ENCODE results near the gene CIB4.

CIB4 gene

DNA sequence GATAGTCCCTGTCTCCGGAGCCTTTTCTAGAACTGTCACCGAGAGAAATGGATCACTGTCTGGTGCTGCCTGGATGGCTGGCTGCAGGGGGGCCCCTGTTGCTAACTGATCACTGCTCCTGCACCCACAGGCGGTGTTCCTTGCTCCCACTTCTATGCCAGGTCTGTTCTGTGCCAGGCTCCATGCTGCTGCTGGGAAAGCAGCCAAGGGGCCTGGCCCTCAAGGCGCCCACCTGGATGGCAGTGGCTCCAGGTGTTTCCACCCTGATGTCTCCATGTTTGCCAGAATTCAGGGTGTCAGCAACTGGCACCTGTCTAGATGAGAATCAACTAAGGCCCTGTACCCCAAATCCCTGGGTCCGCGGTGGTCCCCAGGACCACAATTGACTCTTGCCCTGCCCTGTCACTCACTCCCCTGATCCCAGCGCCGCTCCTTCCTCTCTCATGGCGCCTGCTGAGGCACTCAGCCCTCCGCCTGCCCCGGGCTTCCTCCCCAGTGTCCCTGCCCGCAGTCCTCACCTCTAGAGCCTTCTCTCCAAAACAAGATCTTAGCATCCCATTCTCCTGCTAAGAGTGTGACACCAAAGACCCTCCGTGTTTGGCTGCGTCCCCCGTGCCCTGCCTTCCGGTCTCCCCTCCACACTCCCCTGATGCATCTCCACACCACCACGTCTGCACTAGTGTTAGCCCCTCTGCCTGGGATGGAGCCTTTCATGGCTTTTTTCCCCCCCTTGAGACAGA is 90.7 kb downstream of the CIB4 start:
- ATAC-seq (no peak), DNase-seq (no peak)

DNA sequence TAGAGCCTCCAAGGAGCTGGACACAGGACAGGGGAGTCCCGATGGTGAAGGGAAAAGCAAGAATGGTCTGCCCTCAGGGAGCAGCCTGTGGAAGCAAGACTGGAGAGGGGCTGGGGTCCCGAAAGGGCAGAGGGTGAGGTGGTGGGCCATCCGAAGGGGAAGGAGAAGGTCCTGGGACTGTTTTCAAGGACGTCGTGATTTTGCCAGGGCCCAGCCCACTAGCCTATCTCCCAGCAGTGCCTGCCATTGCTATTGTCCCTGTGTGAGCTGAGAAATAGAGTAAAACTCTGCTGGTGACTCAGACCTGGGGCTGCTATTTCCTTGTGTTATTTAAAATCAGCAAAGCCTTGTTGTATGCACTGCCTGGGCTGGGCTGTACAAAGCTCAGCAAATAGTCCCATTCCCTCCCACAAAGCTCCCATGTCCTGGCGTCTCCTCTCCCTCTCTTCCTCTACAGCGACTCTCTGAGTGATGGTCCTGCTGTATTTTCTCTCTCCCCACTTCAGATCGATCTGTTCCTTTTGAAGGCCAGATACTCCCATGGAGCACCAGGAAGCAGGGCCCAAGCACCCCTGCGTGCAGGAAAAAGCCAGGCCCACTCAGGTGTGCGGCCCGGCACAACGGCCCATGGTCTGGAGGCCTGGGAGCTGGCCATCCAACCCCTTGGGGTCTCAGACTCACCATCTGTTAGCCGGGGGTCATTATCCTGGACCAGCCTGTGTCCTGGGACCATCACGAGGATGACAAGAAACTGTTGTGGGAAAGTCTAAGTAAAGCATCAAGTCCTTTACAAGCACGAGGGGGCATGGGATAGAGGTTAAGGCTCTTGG is 98.3 kb downstream of the CIB4 start:
- no peak for ATAC-seq
- no peak for DNase-seq

DNA sequence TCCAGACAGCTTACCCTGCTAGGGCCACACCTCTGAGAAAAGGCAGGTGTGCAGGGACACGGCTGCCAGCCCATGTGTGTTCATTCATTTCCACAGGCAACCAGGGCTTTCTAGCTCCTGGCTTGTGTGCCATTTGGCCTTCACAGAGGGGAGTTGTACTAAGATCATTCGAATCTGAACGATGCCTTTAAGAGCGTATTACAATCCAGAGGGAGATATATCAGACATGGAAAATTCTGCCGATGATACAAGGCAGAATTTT is 99.0 kb downstream of the CIB4 start:
- ATAC-seq (no peak), DNase-seq (no peak)

DNA sequence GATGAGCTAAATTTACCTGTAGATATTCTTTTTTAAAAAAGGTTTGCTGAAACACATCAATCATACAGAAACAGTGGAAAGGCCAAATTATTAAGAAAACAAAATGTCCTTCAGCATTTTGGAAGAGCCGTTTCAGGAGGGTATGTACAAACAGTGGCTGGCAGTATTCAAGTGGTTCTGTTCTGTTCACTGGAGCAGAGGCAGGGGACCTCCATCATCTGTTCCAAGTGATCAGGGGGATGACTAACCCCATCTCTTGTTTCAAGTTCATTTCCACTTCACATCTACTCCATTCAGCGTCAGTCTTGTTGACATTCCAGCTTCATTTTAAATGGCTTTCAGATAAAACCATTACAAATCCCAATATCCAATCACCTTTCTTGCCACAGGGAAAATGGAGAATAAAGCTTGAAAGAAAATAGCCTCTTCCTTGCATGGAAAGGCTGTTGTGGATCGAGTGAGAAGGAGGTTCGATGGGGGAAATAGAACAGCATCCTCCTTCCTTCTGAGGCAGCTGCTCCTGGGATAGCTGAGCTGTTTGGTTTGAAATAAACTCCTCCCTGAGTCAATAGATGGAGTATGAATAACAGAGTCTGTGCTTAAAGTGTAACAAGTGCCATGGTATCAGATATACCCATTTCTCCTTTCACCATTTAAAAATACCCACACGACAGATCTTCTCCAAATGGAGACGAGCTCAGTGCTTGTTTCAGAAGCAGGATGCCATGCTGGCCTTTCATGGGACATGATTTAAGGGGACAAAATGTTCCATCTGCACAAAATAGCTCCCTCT is 99.6 kb downstream of the CIB4 start:
- no peak for ATAC-seq
- DNase-seq, result no peak

DNA sequence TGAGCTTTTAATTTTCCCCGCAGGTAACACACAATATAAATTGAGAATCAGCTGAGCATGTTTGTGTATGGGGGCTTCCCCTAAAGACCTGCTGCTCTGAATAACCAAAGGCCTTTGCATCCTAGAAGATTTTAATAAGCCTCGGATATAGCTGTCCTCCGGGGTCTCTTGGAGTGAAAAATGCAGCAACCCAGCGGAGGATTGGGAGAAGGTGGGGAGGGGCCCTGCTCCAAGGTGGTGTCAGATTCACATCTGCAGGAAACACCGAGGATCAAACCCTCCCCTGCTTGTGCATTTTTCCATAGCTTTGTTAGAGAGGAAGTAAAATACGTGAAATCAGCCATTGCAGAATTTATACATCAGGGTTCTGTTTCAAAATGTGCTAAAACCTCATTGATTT is 100.2 kb downstream of the CIB4 start:
- no peak for DNase-seq
- ATAC-seq, result no peak

DNA sequence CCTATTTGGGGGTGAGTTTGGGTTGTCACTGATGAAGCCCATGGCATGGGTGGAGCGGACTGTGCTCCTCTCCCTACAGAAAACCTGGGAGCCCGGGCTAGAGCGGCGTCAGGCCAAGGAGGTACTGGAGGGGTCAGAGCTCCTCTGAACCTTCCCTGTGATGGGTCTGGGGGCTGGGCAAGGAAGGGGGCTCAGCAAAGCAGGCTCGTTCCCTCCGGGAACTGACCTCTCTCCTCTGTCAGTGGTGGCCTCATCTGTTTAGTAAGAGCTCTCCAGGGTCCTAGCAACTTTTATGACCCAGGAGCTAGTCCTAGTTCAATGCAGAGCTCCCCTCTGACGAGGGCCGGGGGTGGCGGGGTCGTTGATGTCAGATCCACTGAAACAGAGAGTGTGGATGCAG is 100.9 kb downstream of the CIB4 start:
- DNase-seq (no peak), ATAC-seq (no peak)

DNA sequence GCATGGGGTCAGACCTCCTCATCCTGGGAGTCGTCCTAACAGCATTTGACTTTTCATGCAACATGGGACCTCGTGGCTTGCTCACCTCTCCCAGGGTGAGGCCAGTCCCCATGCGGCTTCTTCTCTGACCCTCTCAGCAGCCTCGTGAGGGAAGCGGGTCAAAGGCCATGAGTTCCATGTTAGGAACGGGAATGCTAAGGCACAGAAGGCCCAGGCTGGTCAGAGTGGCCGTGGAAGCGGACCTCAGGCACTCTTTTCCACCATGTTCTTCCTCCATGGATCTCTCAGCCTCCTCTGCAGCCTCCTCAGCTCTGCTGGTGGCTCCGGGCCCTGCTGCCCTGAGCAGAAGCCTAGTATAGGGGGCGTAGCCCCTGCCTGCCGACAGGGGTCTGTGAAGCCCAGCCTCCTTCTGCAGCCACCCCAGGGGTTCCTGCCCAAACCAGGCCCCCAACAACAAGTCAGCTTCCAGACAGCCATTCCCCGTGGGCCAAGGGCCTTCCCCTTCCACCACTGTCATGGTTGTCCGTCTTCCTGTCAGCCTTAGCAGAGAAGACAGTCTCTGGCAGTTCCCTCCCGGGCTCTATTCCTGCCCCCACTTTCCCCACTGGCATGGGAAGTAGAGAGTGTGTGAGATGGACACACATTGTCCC is 103.2 kb downstream of the CIB4 start:
- no peak for DNase-seq

DNA sequence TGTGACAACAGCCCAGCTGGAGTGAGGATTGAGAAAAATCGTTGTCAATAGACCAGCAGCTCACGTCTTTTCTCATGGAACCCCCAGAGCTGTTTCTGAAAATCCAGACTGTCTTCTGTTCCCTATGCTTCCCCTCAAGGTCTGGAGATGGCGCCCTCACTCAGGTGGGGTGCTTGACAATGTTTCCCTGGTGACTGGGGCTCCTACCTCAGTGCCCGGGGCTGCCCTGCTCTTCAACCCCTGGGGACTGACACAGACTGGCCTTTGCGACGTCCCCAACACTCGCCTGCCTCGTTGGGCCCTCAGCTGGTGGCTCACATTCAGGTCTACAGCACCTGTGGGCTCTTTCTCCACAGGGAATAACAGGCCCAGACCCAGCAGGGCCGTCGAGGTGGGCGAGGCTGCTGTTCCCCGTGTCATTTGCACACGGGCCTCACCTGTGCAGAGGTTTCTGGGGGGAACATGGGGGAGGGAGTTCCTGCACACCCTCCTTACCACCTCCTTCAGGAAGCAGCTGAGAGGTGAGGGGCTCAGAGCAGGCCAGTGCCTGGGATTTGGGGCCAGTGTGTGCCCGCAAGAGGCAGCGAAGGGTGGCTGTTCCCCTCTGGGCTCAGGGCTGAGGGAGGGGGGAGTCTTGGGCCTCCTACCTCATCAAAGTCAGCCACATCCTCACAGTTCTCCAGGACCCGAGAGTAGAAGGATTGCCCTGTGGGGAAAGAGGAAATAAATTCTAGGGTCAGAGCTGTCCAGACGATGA is 103.9 kb downstream of the CIB4 start:
- ATAC-seq (no peak), DNase-seq (no peak)

More for the DNA sequence above, 103.2 kb downstream of the CIB4 start:
- no peak for ATAC-seq

DNA sequence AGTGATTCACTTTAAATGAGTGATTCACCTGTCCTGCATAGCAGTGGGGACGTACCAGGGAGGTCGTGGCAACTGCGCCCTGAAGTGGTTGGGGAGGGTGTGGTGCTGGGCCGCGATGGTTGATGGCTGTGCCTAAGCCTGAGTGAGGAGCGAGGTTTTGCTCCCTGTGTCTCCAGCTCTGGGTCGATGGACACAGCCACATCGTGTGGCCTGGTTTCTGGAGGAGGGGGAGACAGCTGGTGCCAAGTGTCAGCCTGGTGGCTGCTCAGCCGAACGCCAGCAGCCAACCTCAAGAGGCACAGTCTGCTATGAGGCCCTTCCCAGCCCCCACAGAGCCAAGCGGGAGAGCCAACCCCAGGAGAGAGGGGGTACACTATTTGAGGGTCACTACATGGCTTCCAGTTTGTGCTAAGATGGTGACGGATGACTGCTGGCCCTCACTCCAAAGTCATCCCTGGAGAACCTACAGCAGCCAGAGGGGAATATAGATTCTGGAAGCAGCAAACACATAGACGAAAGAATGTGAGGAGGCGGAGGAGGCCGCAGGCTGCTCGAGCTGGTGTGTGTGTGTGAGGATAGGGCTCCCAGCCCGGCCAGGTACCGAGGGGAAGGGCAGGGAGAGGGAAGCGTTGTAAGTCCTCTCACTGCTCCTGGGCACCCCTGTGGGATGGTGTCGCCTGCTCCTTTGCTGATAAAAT is 104.6 kb downstream of the CIB4 start:
- DNase-seq (no peak), ATAC-seq (no peak)

DNA sequence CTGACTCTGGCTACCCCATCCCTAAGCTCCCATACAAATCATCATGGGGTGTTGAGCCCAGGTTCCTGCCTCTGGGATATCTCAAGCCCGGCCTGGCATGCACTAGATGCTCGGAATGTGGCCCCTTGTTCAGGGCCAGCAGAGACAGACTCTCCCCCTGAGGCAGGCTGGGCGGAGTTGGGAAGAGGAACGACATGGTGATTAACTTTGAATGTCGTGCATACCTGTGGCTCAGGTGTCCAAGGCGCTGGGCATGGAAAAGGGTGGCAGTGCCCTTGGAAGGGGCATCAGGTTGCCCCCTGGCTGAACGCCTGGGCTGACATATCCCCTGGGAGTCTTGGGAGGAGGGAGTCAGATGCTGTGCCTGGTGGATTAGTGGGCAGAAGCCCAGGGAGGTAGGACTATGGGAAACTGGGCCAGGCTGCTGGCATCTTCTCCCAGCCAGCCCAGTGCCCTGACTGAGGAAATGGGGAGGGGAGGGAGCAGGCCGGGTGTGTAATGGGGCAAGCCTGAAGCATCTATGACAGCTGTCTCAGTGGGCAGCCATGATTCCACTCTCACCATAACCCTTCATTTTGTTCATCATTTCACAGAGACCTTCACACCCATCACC is 105.4 kb downstream of the CIB4 start:
- ATAC-seq (no peak), DNase-seq (no peak)

DNA sequence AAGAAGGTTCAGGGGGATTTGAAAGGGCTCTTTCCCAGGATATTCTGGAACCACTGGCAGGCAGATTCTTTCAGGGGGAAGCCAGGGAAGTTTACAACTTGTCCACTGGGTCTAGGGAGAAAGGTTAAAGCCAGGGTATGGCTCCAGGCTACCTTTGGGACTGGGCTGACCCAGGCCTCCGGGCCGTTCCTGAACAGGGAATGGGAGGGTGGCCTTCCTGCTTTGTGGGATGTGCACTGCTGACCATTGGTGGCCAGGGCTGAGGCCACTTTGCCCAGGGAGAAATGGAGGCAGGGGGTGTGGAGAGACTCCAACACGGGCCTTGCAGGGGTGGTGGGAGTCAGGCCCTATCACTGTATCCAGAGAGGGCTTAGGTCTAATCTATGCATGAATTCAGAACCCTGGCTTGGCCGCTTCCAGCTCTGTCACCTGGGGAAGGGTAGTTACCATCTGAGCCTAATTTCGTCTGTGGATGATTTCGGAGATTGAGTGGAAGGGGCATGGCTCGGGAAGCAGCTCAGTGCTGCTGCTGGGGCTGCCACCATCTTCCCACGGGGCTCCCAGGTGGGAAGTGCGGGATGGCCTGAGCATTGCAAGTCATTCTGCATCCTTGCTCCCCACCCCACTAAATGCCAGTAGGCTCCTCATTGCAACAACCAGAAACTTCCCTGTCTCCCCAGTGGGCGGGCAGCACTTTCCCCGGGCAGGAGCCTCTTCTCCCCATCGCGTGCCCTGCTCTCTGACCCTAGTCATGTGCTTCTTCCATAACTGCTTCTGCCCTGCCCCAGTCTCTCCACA is 106.1 kb downstream of the CIB4 start:
- DNase-seq (no peak), ATAC-seq (no peak)

DNA sequence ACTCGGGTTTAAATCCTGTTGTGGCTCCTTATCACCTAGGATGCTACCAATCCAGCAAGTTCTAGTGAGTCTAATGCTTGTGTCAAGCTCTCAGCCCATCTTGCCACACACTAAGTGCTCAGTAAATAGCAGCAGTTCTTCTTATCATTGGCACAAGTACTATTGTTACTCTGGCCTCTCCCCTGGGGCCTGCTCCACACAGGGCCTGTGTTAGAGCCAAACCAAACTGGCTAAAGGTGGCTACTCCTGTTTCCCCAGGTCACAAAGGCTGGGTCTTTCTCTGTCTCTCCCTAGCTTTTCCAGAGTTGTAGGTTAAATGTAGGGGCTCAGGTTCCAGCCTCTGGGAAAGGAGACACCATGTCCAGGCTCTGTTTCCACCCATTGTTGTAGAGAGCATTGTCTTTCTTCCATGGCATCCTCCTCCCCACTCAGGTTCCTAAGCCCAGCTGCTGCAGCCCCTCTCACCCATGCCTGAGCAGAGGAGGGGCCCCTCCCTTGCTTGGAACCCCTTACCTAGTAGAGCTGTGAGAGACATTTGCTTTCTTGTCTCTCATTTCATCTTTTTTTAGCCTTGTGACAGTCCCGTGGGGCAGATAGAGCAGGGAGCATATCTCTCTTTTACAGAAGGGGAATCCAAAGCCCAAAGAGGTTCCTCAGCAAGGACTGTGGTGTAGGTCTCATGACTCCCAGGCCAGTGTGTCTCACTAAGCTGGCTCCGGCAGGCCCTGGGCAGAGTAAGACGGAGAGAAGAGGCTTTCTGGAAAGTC is 106.9 kb downstream of the CIB4 start:
- no peak for DNase-seq
- ATAC-seq, result no peak

DNA sequence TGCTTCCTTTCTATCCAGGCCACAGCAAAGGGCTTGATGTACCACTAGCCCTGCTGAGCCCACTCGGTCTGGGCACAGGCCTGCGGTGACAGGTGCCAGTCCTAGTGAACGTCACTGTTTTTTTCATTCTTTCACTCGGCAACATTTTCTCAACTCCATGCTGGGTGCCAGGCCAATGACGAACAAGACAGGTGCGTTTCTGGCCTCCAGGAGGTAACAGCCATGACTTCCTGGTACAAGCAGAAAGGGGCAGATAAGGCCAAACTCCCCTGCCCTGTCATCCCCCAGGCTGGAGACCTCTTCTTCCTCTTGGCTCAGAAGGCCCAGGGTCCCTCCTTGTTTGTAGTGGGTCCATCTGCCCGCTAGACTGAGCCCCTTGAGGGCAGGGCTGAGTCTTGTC is 107.5 kb downstream of the CIB4 start:
- ATAC-seq (no peak), DNase-seq (no peak)

DNA sequence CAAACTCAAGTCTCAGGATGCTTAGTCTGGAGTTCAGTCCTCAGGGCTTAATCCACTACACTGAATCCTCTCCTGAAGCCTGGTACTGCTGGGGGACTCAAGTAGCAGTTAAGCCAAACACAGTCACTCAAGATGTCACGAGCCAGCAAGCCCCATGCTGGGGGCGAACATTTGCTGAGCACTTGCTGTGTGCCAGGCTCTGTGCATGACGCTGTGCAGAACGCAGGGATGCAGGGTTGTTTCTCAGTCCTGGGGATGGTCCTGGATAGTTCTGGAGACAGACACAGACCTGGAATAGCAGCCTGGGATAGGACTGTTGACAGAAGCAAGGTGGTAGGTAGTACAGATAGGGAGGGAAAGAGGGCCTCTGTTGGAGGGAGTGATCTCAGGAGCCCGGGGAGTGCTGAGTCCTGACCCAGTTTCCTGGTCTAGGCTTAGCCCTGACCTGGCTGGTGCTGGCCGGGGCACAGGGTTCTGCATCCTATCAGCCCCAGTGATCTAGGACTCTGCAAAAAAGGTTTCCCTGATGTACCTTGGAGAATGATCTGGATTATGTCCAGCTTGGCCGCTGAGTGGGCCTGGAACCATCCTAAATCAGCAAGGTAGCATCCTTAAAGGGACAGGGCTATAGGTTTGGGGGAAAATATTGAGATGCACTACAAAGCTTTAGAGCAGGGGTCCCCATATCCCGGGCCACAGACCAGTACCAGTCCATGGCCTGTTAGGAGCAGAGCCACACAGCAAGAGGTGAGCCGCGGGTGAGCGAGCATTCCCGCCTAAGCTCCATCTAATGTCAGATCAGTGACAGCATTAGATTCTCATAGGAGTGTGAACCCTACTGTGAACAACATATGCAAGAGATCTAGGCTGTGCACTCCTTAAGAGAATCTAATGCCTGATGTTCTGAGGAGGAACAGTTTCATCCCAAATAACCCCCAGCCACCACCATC is 108.6 kb downstream of the CIB4 start:
- no peak for ATAC-seq
- DNase-seq, result no peak

Measured in stimulated activated naive CD8-positive, alpha-beta T cell treated with anti-CD3 and anti-CD28 coated beads, Interleukin-15, Interleukin-2, amounts not matched to agents 100 U/mL and 50 U/mL, for 24 hours (primary cell).